ENCODE measurements around the gene TMEM255B. TPM values are rescaled to one million over a fixed set of nuclear protein-coding genes. Genes with fewer than 3 reads are reported as not detected.

TMEM255B gene
- total RNA-seq, 1 experiment from 2014 or later, result 2.8 TPM

GRCh38 chr13:113796211-113796963 is 37.4 kb downstream of the TMEM255B start:
- no peaks in the 10 kb centered on the region for H3K79me2 ChIP-seq (ENCODE audit: insufficient read depth, low read length)
- no peak overlapping the region for H3K56ac ChIP-seq (ENCODE audit: insufficient read length, low read depth, low read length)
- H3K14ac ChIP-seq (ENCODE audit: insufficient read depth, low read length), result no peak overlapping the region
- no peak overlapping the region for H3K4ac ChIP-seq (ENCODE audit: low read depth, low read length)
- H4K8ac ChIP-seq (replicated peaks; ENCODE audit: insufficient read length, low read depth, low read length), result no peak overlapping the region
- H3K4me1 Mint-ChIP-seq, result no peaks in the 10 kb centered on the region
- H2BK15ac ChIP-seq (ENCODE audit: low read depth, low read length), result no peak overlapping the region
- no peak overlapping the region for H4K5ac ChIP-seq (ENCODE audit: insufficient read length, low read depth, low read length)
- H3K9me3 ChIP-seq (ENCODE audit: control insufficient read depth, low read depth, low read length), result no peaks in the 10 kb centered on the region
- H3K9ac ChIP-seq (ENCODE audit: extremely low read depth, insufficient read length, low read length), result no peak overlapping the region
- H2BK120ac ChIP-seq (ENCODE audit: low read depth, low read length, poor library complexity, severe bottlenecking), result no peak overlapping the region
- no peak overlapping the region for H3K27ac Mint-ChIP-seq
- TF ChIP-seq CTCF (conservative IDR thresholded peaks at IDR 0.05), result no peak
- H3K36me3 Mint-ChIP-seq (ENCODE audit: insufficient read depth in 1 of 3, low read depth in 3 of 3), result no peaks in the 10 kb centered on the region
- no peaks in the 10 kb centered on the region for H4K20me1 ChIP-seq (ENCODE audit: control insufficient read depth, insufficient read depth, insufficient read length)
- no peaks in the 10 kb centered on the region; a peak in 1 of 5 replicates for H3K9me3 Mint-ChIP-seq
- H2BK12ac ChIP-seq (ENCODE audit: insufficient read length, low read depth, low read length), result no peak overlapping the region
- H3K18ac ChIP-seq (ENCODE audit: insufficient read length, low read depth, low read length), result no peak overlapping the region
- no peak overlapping the region for H3K27ac ChIP-seq (ENCODE audit: insufficient read length, low read depth, low read length)
- H3K4me1 ChIP-seq (ENCODE audit: insufficient read depth, low read length), result no peaks in the 10 kb centered on the region
- H3K27me3 Mint-ChIP-seq (ENCODE audit: low read depth), result no peaks in the 10 kb centered on the region
- no CpG with 5 or more reads among the region's 20 CpGs for whole genome bisulfite sequencing (ENCODE audit: extremely low coverage, insufficient read length, low lambda C conversion rate)
- H3K23me2 ChIP-seq (ENCODE audit: insufficient read length, low read depth, low read length, poor library complexity, severe bottlenecking), result no peaks in the 10 kb centered on the region
- no peak overlapping the region for H2BK5ac ChIP-seq (ENCODE audit: insufficient read length, low read length)
- no peak overlapping the region for H3K23ac ChIP-seq (ENCODE audit: insufficient read length, low read depth, low read length)
- H3K27me3 ChIP-seq (ENCODE audit: insufficient read depth, low read length), result no peaks in the 10 kb centered on the region
- H3K4me3 Mint-ChIP-seq, result no peak overlapping the region
- H4K91ac ChIP-seq (ENCODE audit: insufficient read length, low read depth, low read length), result no peak overlapping the region
- H2BK20ac ChIP-seq (ENCODE audit: low read depth, low read length, poor library complexity, severe bottlenecking), result no peak overlapping the region
- H2AK5ac ChIP-seq (ENCODE audit: insufficient read length, low read length), result no peak overlapping the region
- no peak overlapping the region for H3T11ph ChIP-seq (ENCODE audit: low read length)
- no peak overlapping the region for H2AFZ ChIP-seq (ENCODE audit: low read length)
- H3K4me2 ChIP-seq (ENCODE audit: insufficient read depth, insufficient read length, low read length), result no peak overlapping the region
- no peak for DNase-seq
- H3K79me1 ChIP-seq (ENCODE audit: insufficient read depth, low read depth, low read length, poor library complexity, severe bottlenecking), result no peaks in the 10 kb centered on the region

Measured in H9 (cell line).